Measurements from ENCODE around the gene ZNF346.
"Not testable (repeated sequence)": the region's sequence is repeated elsewhere in the genome, so short reads cannot be mapped to it uniquely, and the experiment has no call there.

The ZNF346 gene

DNA sequence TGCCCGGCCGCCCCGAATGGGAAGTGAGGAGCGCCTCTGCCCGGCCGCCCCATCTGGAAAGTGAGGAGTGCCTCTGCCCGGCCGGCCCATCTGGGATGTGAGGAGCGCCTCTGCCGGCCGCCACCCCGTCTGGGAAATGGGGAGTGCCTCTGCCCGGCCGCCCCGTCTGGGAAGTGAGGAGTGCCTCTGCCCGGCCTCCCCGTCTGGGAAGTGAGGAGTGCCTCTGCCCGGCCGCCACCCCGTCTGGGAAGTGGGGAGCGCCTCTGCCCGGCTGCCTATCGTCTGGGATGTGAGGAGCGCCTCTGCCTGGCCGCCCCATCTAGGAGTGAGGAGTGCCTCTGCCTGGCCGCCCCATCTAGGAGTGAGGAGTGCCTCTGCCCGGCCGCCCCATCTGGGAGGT lies 38.3 kb upstream of the ZNF346 start:
- H3K4me3 ChIP-seq (ENCODE audit: low read length); H2BK15ac ChIP-seq (replicated peaks; ENCODE audit: low read depth); H3K27ac ChIP-seq (ENCODE audit: low read depth, low read length); H3K4me2 ChIP-seq (ENCODE audit: low read length); H3K9ac ChIP-seq (ENCODE audit: low read length); H3K23ac ChIP-seq (ENCODE audit: low read length); H2AK5ac ChIP-seq (ENCODE audit: low read length); H2BK120ac ChIP-seq (ENCODE audit: low read depth, low read length); H3K4ac ChIP-seq (ENCODE audit: low read depth, low read length); H3K36me3 ChIP-seq (ENCODE audit: control insufficient read depth, insufficient read depth, low read length); H3K27me3 ChIP-seq (ENCODE audit: insufficient read depth, low read length, poor library complexity); H3K18ac ChIP-seq (ENCODE audit: low read length); H3K79me2 ChIP-seq (ENCODE audit: control insufficient read depth, insufficient read depth, low read length); H2BK5ac ChIP-seq (ENCODE audit: low read length); H3K79me1 ChIP-seq (ENCODE audit: low read length); H3K56ac ChIP-seq (ENCODE audit: low read length); H4K8ac ChIP-seq (ENCODE audit: low read depth, low read length); H4K5ac ChIP-seq (ENCODE audit: low read length); H3K4me1 ChIP-seq (ENCODE audit: control insufficient read depth, low read depth, low read length): not testable (repeated sequence)
- WGBS (ENCODE audit: extremely low coverage, insufficient coverage, low lambda C conversion rate): no CpG with 5 or more reads among the region's 28 CpGs
- peak; percentile 6 for DNase-seq

DNA sequence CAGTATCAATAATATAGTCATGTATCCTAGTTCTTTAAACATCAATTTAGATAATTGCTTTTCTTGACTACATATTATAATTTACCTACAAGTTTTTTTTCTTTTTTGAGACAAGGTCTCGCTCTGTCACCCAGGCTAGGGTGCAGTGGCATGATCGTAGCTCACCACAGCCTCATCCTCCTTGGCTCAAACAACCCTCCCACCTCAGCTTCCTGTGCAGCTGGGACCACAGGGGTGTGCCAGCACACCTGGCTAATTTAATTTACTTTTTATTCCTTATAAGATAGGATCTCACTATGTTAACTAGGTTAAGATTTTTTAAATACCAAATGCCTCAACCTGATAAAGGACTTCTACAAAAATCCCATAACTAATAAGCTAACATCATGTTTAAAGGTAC lies 37.0 kb upstream of the ZNF346 start:
- Histone ChIP-seq H3K36me3 (ENCODE audit: control insufficient read depth, insufficient read depth, low read length) (peaks cover 3% of the 10 kb centered on the region), H3K23ac (ENCODE audit: low read length) (no peak overlapping the region), H4K8ac (ENCODE audit: low read depth, low read length) (no peak overlapping the region), H2BK120ac (ENCODE audit: low read depth, low read length) (no peak overlapping the region), H3K9ac (ENCODE audit: low read length) (no peak overlapping the region), H3K4me1 (ENCODE audit: control insufficient read depth, low read depth, low read length) (no peaks in the 10 kb centered on the region), H3K4me3 (ENCODE audit: low read length) (no peak overlapping the region), H3K4me2 (ENCODE audit: low read length) (no peak overlapping the region), H2BK15ac (replicated peaks; ENCODE audit: low read depth) (no peak overlapping the region), H3K27ac (ENCODE audit: low read depth, low read length) (no peak overlapping the region), H3K4ac (ENCODE audit: low read depth, low read length) (no peak overlapping the region), H3K79me1 (ENCODE audit: low read length) (peaks cover 7% of the 10 kb centered on the region), H2BK5ac (ENCODE audit: low read length) (no peak overlapping the region), H3K18ac (ENCODE audit: low read length) (no peak overlapping the region), H3K79me2 (ENCODE audit: control insufficient read depth, insufficient read depth, low read length) (peaks cover 11% of the 10 kb centered on the region), H2AK5ac (ENCODE audit: low read length) (no peak overlapping the region), H3K56ac (ENCODE audit: low read length) (no peak overlapping the region), H3K27me3 (ENCODE audit: insufficient read depth, low read length, poor library complexity) (no peaks in the 10 kb centered on the region), H4K5ac (ENCODE audit: low read length) (no peak overlapping the region)
- no peak for DNase-seq
- no CpG with 5 or more reads among the region's 2 CpGs for WGBS (ENCODE audit: extremely low coverage, insufficient coverage, low lambda C conversion rate)

DNA sequence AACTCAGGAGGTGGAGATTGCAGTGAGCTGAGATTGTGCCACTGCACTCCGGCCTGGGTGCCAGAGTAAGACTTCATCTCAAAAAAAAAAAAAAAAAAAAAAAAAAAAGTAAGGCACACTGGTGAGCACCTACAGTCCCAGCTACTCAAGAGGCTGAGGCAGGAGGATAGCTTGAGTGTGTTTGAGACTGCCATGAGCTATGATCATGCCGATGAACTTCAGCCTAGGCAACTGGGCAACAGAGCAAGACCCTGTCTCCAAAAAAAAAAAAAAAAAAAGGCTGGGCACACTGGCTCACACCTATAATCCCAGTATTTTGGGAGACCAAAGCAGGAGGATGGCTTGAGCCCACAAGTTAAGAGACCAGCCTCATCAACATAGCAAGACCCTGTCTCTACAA lies 36.2 kb upstream of the ZNF346 start:
- H3K4me2 ChIP-seq (ENCODE audit: low read length): no peak overlapping the region
- no peak overlapping the region for H2BK5ac ChIP-seq (ENCODE audit: low read length)
- no peak overlapping the region for H2BK120ac ChIP-seq (ENCODE audit: low read depth, low read length)
- no peak overlapping the region for H3K4ac ChIP-seq (ENCODE audit: low read depth, low read length)
- H3K23ac ChIP-seq (ENCODE audit: low read length): no peak overlapping the region
- DNase-seq: no peak
- H3K9ac ChIP-seq (ENCODE audit: low read length): no peak overlapping the region
- no peak overlapping the region for H3K27ac ChIP-seq (ENCODE audit: low read depth, low read length)
- H3K56ac ChIP-seq (ENCODE audit: low read length): no peak overlapping the region
- H3K79me2 ChIP-seq (ENCODE audit: control insufficient read depth, insufficient read depth, low read length): peaks cover 11% of the 10 kb centered on the region
- no CpG with 5 or more reads among the region's 2 CpGs for WGBS (ENCODE audit: extremely low coverage, insufficient coverage, low lambda C conversion rate)
- no peaks in the 10 kb centered on the region for H3K27me3 ChIP-seq (ENCODE audit: insufficient read depth, low read length, poor library complexity)
- peaks cover 8% of the 10 kb centered on the region for H3K79me1 ChIP-seq (ENCODE audit: low read length)
- H3K18ac ChIP-seq (ENCODE audit: low read length): no peak overlapping the region
- H4K8ac ChIP-seq (ENCODE audit: low read depth, low read length): no peak overlapping the region
- H2AK5ac ChIP-seq (ENCODE audit: low read length): no peak overlapping the region
- peaks cover 1% of the 10 kb centered on the region for H3K36me3 ChIP-seq (ENCODE audit: control insufficient read depth, insufficient read depth, low read length)
- no peak overlapping the region for H3K4me3 ChIP-seq (ENCODE audit: low read length)
- H3K4me1 ChIP-seq (ENCODE audit: control insufficient read depth, low read depth, low read length): no peaks in the 10 kb centered on the region
- H4K5ac ChIP-seq (ENCODE audit: low read length): no peak overlapping the region
- no peak overlapping the region for H2BK15ac ChIP-seq (replicated peaks; ENCODE audit: low read depth)

DNA sequence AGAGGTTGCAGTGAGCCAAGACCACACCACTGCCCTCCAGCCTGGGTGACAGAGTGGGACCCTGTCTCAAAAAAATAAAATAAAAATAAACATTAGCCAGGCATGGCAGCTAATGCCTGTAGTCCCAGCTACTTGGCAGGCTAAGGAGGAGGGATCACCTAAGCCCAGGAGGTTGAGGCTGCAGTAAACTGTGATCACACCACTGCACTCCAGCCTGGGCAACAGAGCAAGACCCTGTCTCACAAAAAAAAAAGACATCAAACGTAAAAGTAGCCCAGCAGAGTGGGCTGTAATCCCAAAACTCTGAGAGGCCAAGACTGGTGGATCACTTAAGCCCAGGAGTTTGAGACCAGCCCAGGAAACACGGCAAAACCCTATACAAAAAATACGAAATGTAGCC lies 34.9 kb upstream of the ZNF346 start:
- Histone ChIP-seq H3K4me3 (ENCODE audit: low read length) (no peak overlapping the region), H3K27me3 (ENCODE audit: insufficient read depth, low read length, poor library complexity) (no peaks in the 10 kb centered on the region), H2AK5ac (ENCODE audit: low read length) (no peak overlapping the region), H3K4ac (ENCODE audit: low read depth, low read length) (no peak overlapping the region), H4K8ac (ENCODE audit: low read depth, low read length) (no peak overlapping the region), H3K56ac (ENCODE audit: low read length) (no peak overlapping the region), H3K36me3 (ENCODE audit: control insufficient read depth, insufficient read depth, low read length) (no peaks in the 10 kb centered on the region), H3K23ac (ENCODE audit: low read length) (no peak overlapping the region), H2BK120ac (ENCODE audit: low read depth, low read length) (no peak overlapping the region), H3K27ac (ENCODE audit: low read depth, low read length) (no peak overlapping the region), H3K4me2 (ENCODE audit: low read length) (no peak overlapping the region), H3K9ac (ENCODE audit: low read length) (no peak overlapping the region), H3K79me2 (ENCODE audit: control insufficient read depth, insufficient read depth, low read length) (peaks cover 12% of the 10 kb centered on the region), H4K5ac (ENCODE audit: low read length) (no peak overlapping the region), H2BK15ac (replicated peaks; ENCODE audit: low read depth) (no peak overlapping the region), H3K79me1 (ENCODE audit: low read length) (peaks cover 8% of the 10 kb centered on the region), H3K4me1 (ENCODE audit: control insufficient read depth, low read depth, low read length) (no peaks in the 10 kb centered on the region), H2BK5ac (ENCODE audit: low read length) (no peak overlapping the region), H3K18ac (ENCODE audit: low read length) (no peak overlapping the region)
- no CpG with 5 or more reads among the region's 3 CpGs for WGBS (ENCODE audit: extremely low coverage, insufficient coverage, low lambda C conversion rate)
- DNase-seq: no peak

DNA sequence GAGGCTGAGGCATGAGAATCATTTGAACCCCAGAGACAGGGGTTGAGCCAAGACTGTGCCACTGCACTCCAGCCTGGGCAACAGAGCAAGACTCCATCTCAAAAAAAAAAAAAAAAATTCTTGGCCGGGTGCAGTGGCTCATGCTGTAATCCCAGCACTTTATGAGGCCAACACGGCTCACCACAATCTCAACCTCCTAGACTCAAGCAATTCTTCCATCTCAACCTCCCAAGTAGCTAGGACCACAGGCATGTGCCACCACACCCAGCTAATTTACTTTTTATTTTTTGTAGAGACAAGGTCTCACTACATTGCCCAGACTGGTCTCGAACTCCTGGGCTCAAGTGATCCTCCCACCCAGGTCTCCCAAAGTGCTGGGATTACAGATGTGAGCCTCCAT lies 29.4 kb upstream of the ZNF346 start:
- not testable (repeated sequence) for H3K4me3 ChIP-seq (ENCODE audit: low read length); H4K8ac ChIP-seq (ENCODE audit: low read depth, low read length); H2BK15ac ChIP-seq (replicated peaks; ENCODE audit: low read depth); H3K56ac ChIP-seq (ENCODE audit: low read length); H3K36me3 ChIP-seq (ENCODE audit: control insufficient read depth, insufficient read depth, low read length); H3K4ac ChIP-seq (ENCODE audit: low read depth, low read length); H3K23ac ChIP-seq (ENCODE audit: low read length); H3K27ac ChIP-seq (ENCODE audit: low read depth, low read length); H4K5ac ChIP-seq (ENCODE audit: low read length); H3K4me2 ChIP-seq (ENCODE audit: low read length); H3K18ac ChIP-seq (ENCODE audit: low read length); H3K9ac ChIP-seq (ENCODE audit: low read length); H2BK120ac ChIP-seq (ENCODE audit: low read depth, low read length); H3K4me1 ChIP-seq (ENCODE audit: control insufficient read depth, low read depth, low read length); H2AK5ac ChIP-seq (ENCODE audit: low read length); H3K27me3 ChIP-seq (ENCODE audit: insufficient read depth, low read length, poor library complexity); DNase-seq; H2BK5ac ChIP-seq (ENCODE audit: low read length)
- H3K79me1 ChIP-seq (ENCODE audit: low read length): peaks cover 16% of the 10 kb centered on the region
- peaks cover 30% of the 10 kb centered on the region for H3K79me2 ChIP-seq (ENCODE audit: control insufficient read depth, insufficient read depth, low read length)
- no CpG with 5 or more reads among the region's 3 CpGs for WGBS (ENCODE audit: extremely low coverage, insufficient coverage, low lambda C conversion rate)

DNA sequence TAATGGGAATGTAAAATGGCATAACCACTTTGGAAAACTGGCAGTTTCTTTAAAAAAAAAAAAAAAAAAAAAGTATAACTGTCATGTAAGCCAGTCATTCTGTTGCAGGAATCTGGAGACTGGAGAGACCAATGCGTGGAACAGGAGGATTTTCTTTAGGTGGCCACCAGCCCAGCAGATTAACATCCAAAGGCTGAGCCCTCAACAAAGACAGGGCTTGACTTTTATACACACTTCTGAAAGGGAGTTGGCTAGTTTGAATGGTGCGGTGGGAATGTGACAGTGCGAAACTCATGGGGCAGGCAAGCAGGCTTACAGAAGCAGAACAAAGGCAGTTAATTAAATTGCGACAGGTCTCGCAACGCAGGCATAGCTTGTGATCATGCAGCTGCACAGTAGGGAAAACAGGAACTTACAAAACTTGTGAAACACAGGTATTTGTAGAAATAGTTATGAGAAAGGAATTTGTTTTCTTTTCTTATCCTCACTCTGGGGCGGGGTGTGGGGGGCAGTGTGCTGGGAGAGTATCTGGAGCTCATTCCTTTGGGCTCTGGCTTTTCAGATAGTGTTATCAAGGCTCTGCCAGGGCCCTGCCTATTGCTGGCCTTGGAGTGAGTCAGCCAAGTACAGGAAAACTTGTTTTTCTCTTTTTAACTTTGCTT lies 27.9 kb upstream of the ZNF346 start:
- Histone ChIP-seq H2AK5ac (ENCODE audit: low read length) (no peak overlapping the region), H3K4me1 (ENCODE audit: control insufficient read depth, low read depth, low read length) (no peaks in the 10 kb centered on the region), H2BK15ac (replicated peaks; ENCODE audit: low read depth) (no peak overlapping the region), H3K23ac (ENCODE audit: low read length) (no peak overlapping the region), H3K9ac (ENCODE audit: low read length) (no peak overlapping the region), H3K27ac (ENCODE audit: low read depth, low read length) (no peak overlapping the region), H3K79me2 (ENCODE audit: control insufficient read depth, insufficient read depth, low read length) (peaks cover 30% of the 10 kb centered on the region), H4K8ac (ENCODE audit: low read depth, low read length) (no peak overlapping the region), H3K36me3 (ENCODE audit: control insufficient read depth, insufficient read depth, low read length) (no peaks in the 10 kb centered on the region), H3K27me3 (ENCODE audit: insufficient read depth, low read length, poor library complexity) (no peaks in the 10 kb centered on the region), H3K79me1 (ENCODE audit: low read length) (peaks cover 17% of the 10 kb centered on the region), H3K18ac (ENCODE audit: low read length) (no peak overlapping the region), H3K4ac (ENCODE audit: low read depth, low read length) (no peak overlapping the region), H2BK5ac (ENCODE audit: low read length) (no peak overlapping the region), H3K4me3 (ENCODE audit: low read length) (no peak overlapping the region), H3K56ac (ENCODE audit: low read length) (no peak overlapping the region), H3K4me2 (ENCODE audit: low read length) (no peak overlapping the region), H2BK120ac (ENCODE audit: low read depth, low read length) (no peak overlapping the region), H4K5ac (ENCODE audit: low read length) (no peak overlapping the region)
- DNase-seq: peak; percentile 43
- no CpG with 5 or more reads among the region's 7 CpGs for WGBS (ENCODE audit: extremely low coverage, insufficient coverage, low lambda C conversion rate)

Measured in mesendoderm (in vitro differentiated cells).